Hindlimb muscle (tissue), 1 donor: Measurements from ENCODE around the gene GPC5. TPM values are rescaled to one million over a fixed set of nuclear protein-coding genes. Genes with fewer than 3 reads are reported as not detected.

ENCODE experiments used
- DNase-seq: peaks from one replicate; pipeline ENCODE4 v3.0.0-alpha.2; 2013
- polyA plus RNA-seq: library from polyadenylated mRNA; unstranded; fragments of 120-200 nt; gene quantifications from one replicate; pipeline ENCODE4 v1.2.1, GENCODE V29; 2013; ENCODE audit not compliant: insufficient read length

Gene GPC5
- polyA plus RNA-seq, 1 donor: 0.48 TPM

GRCh38 chr13:91721413-91721812 is 323.0 kb downstream of the GPC5 start:
- DNase-seq: no peak

- DNase-seq: no peak
These were observed 324.0 kb downstream of the GPC5 start for GRCh38 chr13:91722267-91722884.

GRCh38 chr13:91724591-91724990 is 326.2 kb downstream of the GPC5 start:
- DNase-seq: no peak

- DNase-seq: no peak
These were observed 327.2 kb downstream of the GPC5 start for GRCh38 chr13:91725646-91726045.

- DNase-seq: no peak
These were observed 328.2 kb downstream of the GPC5 start for GRCh38 chr13:91726671-91727070.

GRCh38 chr13:91729859-91730258 is 331.4 kb downstream of the GPC5 start:
- no peak for DNase-seq

- no peak for DNase-seq
These were observed 341.3 kb downstream of the GPC5 start for GRCh38 chr13:91739751-91740150.

- no peak for DNase-seq
These were observed 342.3 kb downstream of the GPC5 start for GRCh38 chr13:91740756-91741155.

- no peak for DNase-seq
These were observed 343.5 kb downstream of the GPC5 start for GRCh38 chr13:91741925-91742324.

GRCh38 chr13:91744284-91744683 is 345.9 kb downstream of the GPC5 start:
- no peak for DNase-seq

- DNase-seq: no peak
These were observed 347.5 kb downstream of the GPC5 start for GRCh38 chr13:91745967-91746366.

GRCh38 chr13:91747186-91747585 is 348.8 kb downstream of the GPC5 start:
- DNase-seq: no peak

- no peak for DNase-seq
These were observed 350.1 kb downstream of the GPC5 start for GRCh38 chr13:91748416-91749089.

GRCh38 chr13:91758724-91759123 is 360.3 kb downstream of the GPC5 start:
- DNase-seq: no peak

GRCh38 chr13:91762957-91763356 is 364.5 kb downstream of the GPC5 start:
- no peak for DNase-seq

GRCh38 chr13:91764527-91764926 is 366.1 kb downstream of the GPC5 start:
- no peak for DNase-seq

GRCh38 chr13:91767651-91768050 is 369.2 kb downstream of the GPC5 start:
- no peak for DNase-seq

GRCh38 chr13:91768746-91769145 is 370.3 kb downstream of the GPC5 start:
- DNase-seq: no peak

- no peak for DNase-seq
These were observed 372.8 kb downstream of the GPC5 start for GRCh38 chr13:91771229-91771628.

GRCh38 chr13:91773591-91774227 is 375.3 kb downstream of the GPC5 start:
- DNase-seq: no peak

- DNase-seq: no peak
These were observed 376.0 kb downstream of the GPC5 start for GRCh38 chr13:91774397-91774796.

GRCh38 chr13:91776611-91777193 is 378.3 kb downstream of the GPC5 start:
- no peak for DNase-seq

- DNase-seq: no peak
These were observed 379.7 kb downstream of the GPC5 start for GRCh38 chr13:91778123-91778522.
